Endodermal cell (in vitro differentiated cells): ENCODE measurements around the gene APBA2. TPM values are rescaled to one million over a fixed set of nuclear protein-coding genes. Genes with fewer than 3 reads are reported as not detected.

ENCODE experiments used
- DNase-seq: peaks from one replicate; pipeline ENCODE4 v3.0.0-alpha.2; 2017
- H3K27ac ChIP-seq: 2 replicates; pipeline ENCODE4 v1.5.1; 2013; ENCODE audit warnings: mild to moderate bottlenecking, low read depth, low read length, moderate library complexity
- H3K27me3 ChIP-seq: 2 replicates; pipeline ENCODE4 v1.6.1; 2013; ENCODE audit warnings: mild to moderate bottlenecking, low read length, moderate library complexity; ENCODE audit not compliant: insufficient read depth, control insufficient read depth, poor library complexity, severe bottlenecking
- H3K36me3 ChIP-seq: 2 replicates; pipeline ENCODE4 v1.7.0; 2013; ENCODE audit warnings: mild to moderate bottlenecking, low read length, moderate library complexity; ENCODE audit not compliant: control insufficient read depth, insufficient read depth
- H3K4me1 ChIP-seq: one replicate; pipeline ENCODE4 v1.7.0; 2013; ENCODE audit warnings: low read length; ENCODE audit not compliant: control insufficient read depth, insufficient read depth
- H3K4me3 ChIP-seq: 2 replicates; pipeline ENCODE4 v1.5.1; 2013; ENCODE audit warnings: mild to moderate bottlenecking, low read length, moderate library complexity
- H3K9ac ChIP-seq: 2 replicates; pipeline ENCODE4 v1.6.1; 2013; ENCODE audit warnings: mild to moderate bottlenecking, low read length, moderate library complexity; ENCODE audit not compliant: poor library complexity, severe bottlenecking; ENCODE audit errors: extremely low read depth
- H3K9me3 ChIP-seq: 2 replicates; pipeline ENCODE4 v1.6.1; 2013; ENCODE audit warnings: mild to moderate bottlenecking, low read length, moderate library complexity; ENCODE audit not compliant: control insufficient read depth
- H3K27ac Mint-ChIP-seq: 2 replicates; pipeline ENCODE4 v1.8.0; 2020; ENCODE audit warnings: mixed read lengths
- H3K27me3 Mint-ChIP-seq: 2 replicates; pipeline ENCODE4 v1.8.0; 2021; ENCODE audit warnings: mild to moderate bottlenecking, mixed read lengths; ENCODE audit not compliant: insufficient read depth
- H3K36me3 Mint-ChIP-seq: 2 replicates; pipeline ENCODE4 v1.8.0; 2020; ENCODE audit warnings: low read depth, mixed read lengths
- H3K4me1 Mint-ChIP-seq: 2 replicates; pipeline ENCODE4 v1.8.0; 2020; ENCODE audit warnings: mixed read lengths
- H3K4me3 Mint-ChIP-seq: 2 replicates; pipeline ENCODE4 v1.8.0; 2020; ENCODE audit warnings: mild to moderate bottlenecking, moderate library complexity, mixed read lengths
- H3K9me3 Mint-ChIP-seq: 2 replicates; pipeline ENCODE4 v1.8.0; 2020; ENCODE audit warnings: mild to moderate bottlenecking, mixed read lengths
- WGBS, 2 experiments: methylation state at CpG; one replicate each; pipeline versions ENCODE4 v1.1.5 to v1.1.7; 2013; ENCODE audit warnings: missing lambda C conversion rate in 2 of 2, mixed read lengths in 1 of 2; ENCODE audit not compliant: insufficient coverage in 1 of 2, insufficient read length in 1 of 2; 5-methylcytosine and 5-hydroxymethylcytosine counted together
- total RNA-seq, 2 donors: library from RNA; stranded (reverse); fragmentation: NEBNext Ultra II Directional in 1 of 2; extraction: Animal tissue kit (Norgen Biotek cat#: 25700) in 1 of 2; gene quantifications; 2 replicates in 1 of 2; 3 replicates in 1 of 2; pipeline ENCODE4 v1.2.1, GENCODE V29; 2021
- TF ChIP-seq, protein P1 (sequence below): fragments of 200-600 bp; sonication (generic); conservative IDR thresholded peaks from 2 replicates; pipeline ENCODE4 v1.5.0; 2021; ENCODE audit warnings: antibody characterized with exemption, mild to moderate bottlenecking

Gene APBA2
- total RNA-seq, 2 donors from 2014 or later: 27.1 to 27.3 TPM

GRCh38 chr15:29008846-29009245 is 123.1 kb downstream of the APBA2 start:
- no peak overlapping the region for H3K27ac Mint-ChIP-seq

DNA sequence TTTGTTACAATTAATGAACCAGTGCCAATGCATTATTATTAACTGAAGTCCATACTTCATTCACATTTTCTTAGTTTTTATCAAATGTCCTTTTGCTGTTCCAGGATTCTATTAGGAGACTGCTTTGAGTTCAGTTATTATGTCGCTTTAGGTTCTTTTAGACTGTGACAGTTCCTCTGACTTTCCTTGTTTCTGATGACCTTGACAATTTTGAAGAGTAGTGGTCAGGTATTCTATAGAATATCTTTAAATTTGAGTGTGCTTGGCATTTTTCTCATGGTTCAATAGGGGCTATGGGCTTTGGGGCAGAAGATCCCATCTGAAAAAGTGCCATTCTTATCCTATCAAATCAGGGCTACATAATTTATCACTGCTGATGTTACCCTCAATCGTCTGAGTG is 126.3 kb downstream of the APBA2 start:
- Mint-ChIP-seq H3K4me3 (no peak overlapping the region), H3K9me3 (no peaks in the 10 kb centered on the region), H3K36me3 (no peaks in the 10 kb centered on the region), H3K27me3 (no peaks in the 10 kb centered on the region), H3K4me1 (no peaks in the 10 kb centered on the region), H3K27ac (no peak overlapping the region)
- Histone ChIP-seq H3K36me3 (no peaks in the 10 kb centered on the region), H3K4me3 (no peak overlapping the region), H3K9me3 (no peaks in the 10 kb centered on the region), H3K9ac (no peak overlapping the region), H3K27me3 (no peaks in the 10 kb centered on the region), H3K4me1 (no peaks in the 10 kb centered on the region), H3K27ac (no peak overlapping the region)
- DNase-seq: no peak
- TF ChIP-seq, protein P1, sequence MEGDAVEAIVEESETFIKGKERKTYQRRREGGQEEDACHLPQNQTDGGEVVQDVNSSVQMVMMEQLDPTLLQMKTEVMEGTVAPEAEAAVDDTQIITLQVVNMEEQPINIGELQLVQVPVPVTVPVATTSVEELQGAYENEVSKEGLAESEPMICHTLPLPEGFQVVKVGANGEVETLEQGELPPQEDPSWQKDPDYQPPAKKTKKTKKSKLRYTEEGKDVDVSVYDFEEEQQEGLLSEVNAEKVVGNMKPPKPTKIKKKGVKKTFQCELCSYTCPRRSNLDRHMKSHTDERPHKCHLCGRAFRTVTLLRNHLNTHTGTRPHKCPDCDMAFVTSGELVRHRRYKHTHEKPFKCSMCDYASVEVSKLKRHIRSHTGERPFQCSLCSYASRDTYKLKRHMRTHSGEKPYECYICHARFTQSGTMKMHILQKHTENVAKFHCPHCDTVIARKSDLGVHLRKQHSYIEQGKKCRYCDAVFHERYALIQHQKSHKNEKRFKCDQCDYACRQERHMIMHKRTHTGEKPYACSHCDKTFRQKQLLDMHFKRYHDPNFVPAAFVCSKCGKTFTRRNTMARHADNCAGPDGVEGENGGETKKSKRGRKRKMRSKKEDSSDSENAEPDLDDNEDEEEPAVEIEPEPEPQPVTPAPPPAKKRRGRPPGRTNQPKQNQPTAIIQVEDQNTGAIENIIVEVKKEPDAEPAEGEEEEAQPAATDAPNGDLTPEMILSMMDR: no peak
- WGBS, 2 experiments: 90 to 96% methylated on average over 2 of the region's 2 CpGs

More at GRCh38 chr15:29008846-29009245, 123.1 kb downstream of the APBA2 start:
- Mint-ChIP-seq H3K27me3 (no peaks in the 10 kb centered on the region), H3K4me3 (no peak overlapping the region), H3K36me3 (no peaks in the 10 kb centered on the region), H3K9me3 (peaks cover 3% of the 10 kb centered on the region), H3K4me1 (no peaks in the 10 kb centered on the region)
- H3K4me1 ChIP-seq: no peaks in the 10 kb centered on the region
- no peaks in the 10 kb centered on the region for H3K36me3 ChIP-seq
- H3K9me3 ChIP-seq: no peaks in the 10 kb centered on the region
- no peaks in the 10 kb centered on the region for H3K27me3 ChIP-seq
- no peak overlapping the region for H3K9ac ChIP-seq
- H3K27ac ChIP-seq: no peak overlapping the region
- no peak for DNase-seq
- WGBS, 2 experiments: 78 to 92% methylated on average over 2 of the region's 2 CpGs
- no peak overlapping the region for H3K4me3 ChIP-seq
- TF ChIP-seq, protein P1: no peak

- H3K27ac ChIP-seq: no peak overlapping the region
- no peak overlapping the region for H3K27ac Mint-ChIP-seq
These were observed 128.7 kb downstream of the APBA2 start for GRCh38 chr15:29014493-29014892.

More at GRCh38 chr15:29014493-29014892, 128.7 kb downstream of the APBA2 start:
- no peak overlapping the region for H3K9ac ChIP-seq
- H3K36me3 Mint-ChIP-seq: no peaks in the 10 kb centered on the region
- WGBS, 2 experiments: 50 to 88% methylated on average over 1 of the region's 1 CpG
- H3K9me3 ChIP-seq: no peaks in the 10 kb centered on the region
- no peaks in the 10 kb centered on the region for H3K27me3 Mint-ChIP-seq
- H3K4me1 Mint-ChIP-seq: peaks cover 2% of the 10 kb centered on the region
- no peak overlapping the region for H3K4me3 ChIP-seq
- no peaks in the 10 kb centered on the region for H3K27me3 ChIP-seq
- no peaks in the 10 kb centered on the region for H3K4me1 ChIP-seq
- TF ChIP-seq, protein P1: no peak
- H3K9me3 Mint-ChIP-seq: no peaks in the 10 kb centered on the region
- H3K4me3 Mint-ChIP-seq: no peak overlapping the region
- DNase-seq: no peak
- no peaks in the 10 kb centered on the region for H3K36me3 ChIP-seq
